HG03025 (cell line): ENCODE measurements around the gene LRRC19.

Experiments
- ATAC-seq: cut with Tn5 transposase; IDR thresholded peaks from one replicate; pipeline ENCODE4 v1.9.1; 2021; ENCODE audit warnings: mild to moderate bottlenecking, moderate library complexity; ENCODE audit not compliant: unreplicated experiment, low FRiP score

LRRC19 gene

DNA sequence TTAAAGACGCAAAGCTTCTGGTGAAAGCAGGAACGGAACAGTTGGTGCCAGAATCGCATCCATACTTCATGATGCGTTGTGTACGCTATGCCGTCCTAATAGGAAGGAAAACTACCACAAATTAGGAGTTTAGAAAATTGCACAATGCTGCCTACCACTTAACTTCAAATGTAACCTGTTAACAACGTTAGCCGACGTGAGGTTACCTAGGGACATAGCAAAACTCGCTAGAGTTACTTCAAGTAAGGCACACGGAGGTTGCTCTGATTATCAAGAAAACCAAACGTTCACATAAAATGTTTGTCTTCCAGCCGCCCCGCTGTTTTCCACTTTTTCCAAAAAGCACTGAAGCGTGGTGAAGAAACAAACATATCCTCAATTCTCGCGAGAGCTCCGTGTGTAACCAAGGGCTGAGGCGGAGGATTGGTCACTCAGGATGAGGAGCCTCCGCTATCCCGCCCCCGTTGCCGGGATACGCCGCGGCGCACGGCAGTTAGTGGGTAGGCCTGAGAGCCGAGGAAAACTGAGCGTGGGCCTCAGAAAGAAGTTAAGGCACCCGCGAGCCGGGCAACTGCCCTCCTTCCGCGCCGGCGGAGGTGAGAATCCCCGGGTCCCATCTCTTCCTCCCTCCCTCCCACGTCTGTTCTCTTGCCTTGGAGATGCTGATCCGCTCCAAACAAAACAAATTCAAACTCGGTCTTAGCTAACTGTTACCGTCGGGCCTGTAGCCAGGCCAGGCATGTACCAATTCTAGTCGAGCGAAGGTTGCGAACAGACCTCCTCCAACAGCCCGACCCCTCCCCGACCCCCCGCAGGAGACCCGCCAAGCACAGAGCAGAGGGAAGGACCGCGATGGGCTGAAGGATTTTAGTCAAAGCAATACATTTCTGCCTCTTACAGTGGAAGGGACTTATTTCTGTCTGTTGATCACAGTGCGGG lies 49.3 kb downstream of the LRRC19 start, which contains the start of gene IFT74:
Gene IFT74 (plus strand): TSS at position 492 of the 939 bp plus-strand sequence. CDS start 5,556 bp downstream, outside the sequence.
- ATAC-seq, result peak; percentile 100

DNA sequence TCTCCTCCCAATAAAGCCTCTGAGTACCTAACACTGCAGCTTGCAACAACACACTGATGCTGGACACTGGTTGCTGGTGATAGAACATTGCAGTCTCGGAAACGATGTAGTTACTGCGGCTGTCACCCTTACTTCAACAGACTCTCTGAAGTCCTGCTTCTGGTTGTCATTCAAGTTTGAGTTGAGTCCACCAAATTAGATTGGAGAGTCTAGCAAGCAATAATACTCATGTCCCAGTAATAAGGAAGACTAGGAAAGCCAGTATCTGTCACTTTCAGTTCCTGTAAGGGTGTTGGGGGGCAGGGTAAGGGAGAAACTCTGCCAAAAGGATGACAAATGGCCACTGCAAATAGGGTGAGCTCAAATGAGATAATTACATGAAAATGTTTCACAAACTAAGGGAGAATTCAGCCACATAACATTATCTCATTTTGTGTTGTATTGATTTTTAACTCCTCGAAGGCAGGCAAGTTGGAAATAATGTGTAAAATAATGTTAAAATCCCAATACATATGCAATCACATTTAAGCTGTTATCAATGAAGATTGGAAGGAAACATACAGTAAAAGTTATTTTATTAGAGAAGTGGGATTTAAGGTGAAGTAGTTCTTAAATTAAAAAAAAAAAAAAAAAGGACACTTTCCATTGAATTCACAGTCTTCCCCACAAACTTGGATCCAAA lies 50.1 kb downstream of the LRRC19 start:
- ATAC-seq, result no peak

DNA sequence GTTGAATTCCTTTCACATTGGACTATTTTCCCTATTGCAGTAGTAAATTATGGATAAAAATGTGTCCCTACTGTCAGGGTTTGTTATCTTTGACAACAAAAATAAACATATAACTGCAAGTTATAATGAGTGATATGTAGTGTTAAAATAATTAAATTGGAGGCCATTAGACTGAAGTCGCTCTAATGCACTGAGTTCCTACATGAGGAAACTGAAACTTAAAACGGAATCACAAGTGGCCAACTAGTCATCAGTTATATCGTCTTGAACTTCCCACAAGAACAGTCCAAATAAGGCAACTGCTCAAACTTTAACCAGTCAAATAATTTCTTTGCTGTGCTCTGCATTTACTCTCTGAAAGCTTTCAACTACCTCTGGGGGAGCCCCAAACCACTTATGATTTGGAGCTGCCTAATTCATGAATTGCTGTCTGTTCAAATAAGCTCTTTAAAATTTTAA lies 51.4 kb downstream of the LRRC19 start:
- no peak for ATAC-seq

DNA sequence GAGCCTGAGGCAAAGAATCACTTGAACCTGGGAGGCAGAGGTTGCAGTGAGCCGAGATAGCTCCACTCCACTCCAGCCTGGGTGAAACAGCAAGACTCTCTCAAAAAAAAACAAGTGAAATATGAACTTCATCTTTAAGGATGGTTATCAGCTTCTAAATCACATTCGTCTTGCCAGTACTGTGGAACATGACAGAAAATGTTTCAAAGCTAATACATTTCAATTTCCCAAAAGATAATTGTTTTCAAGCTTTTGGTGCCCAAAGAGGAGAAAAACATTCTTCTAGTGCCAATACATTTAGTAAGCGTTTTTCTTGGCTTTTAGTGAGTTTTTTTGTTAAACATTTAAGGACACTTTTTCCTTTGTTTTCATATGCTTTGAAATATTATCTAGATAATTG lies 53.7 kb downstream of the LRRC19 start:
- ATAC-seq, result no peak

DNA sequence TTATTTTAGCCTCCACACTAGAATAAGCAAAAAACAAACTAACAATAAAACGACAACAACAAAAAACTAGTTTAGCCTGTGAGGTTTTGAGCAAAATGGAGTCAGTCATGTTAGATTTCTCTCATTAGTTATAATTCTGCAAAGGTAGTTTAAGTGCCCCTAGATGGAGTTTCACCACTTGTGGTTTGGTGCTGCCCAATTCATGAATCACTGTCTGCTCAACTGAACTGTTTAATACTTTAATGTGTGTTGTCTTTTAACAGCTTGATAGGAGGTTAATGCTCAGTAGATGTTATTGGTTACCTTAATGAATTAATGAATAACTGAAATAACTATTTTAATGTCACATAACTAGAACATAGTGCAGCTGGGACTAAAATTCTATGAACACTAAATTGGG lies 55.0 kb downstream of the LRRC19 start:
- ATAC-seq, result no peak

DNA sequence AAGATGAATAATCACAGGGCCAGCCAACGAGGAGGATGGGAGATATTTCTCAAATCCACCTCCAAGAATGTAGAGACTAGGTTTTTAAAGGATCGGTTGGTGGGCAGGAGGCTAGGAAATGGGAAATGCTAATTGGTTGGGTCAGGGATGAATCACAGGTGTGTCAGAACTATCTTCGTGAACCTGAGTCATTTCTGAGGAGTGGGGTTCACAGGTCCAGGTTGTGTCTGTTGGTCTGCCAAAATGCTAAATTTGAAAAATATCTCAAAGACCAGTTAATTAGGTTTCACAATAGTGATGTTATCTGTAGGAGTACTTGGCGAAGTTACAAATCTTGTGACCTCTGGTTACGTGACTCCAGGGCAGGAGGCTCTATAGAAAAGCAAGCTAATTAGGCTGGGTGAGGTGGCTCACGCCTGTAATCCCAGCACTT lies 55.8 kb downstream of the LRRC19 start:
- no peak for ATAC-seq

DNA sequence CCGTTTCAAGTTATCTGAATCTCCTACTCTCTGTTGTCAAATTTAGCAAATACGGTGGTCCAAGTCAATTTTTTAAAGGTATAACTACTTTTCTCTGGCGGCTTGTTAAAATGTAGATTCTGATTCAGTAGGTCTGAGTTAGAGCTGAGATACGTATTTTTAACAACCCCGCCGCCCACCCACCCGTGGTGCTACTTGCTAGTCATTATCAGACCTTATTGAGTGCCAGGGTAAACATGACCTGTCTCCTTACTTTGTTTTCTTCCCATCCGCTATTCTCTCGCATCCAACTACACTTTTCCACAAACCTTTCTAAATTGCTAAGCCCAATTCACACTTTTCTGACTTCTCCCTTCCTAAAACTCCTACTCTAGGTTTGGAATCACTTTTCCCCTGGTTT lies 57.7 kb downstream of the LRRC19 start:
- no peak for ATAC-seq

DNA sequence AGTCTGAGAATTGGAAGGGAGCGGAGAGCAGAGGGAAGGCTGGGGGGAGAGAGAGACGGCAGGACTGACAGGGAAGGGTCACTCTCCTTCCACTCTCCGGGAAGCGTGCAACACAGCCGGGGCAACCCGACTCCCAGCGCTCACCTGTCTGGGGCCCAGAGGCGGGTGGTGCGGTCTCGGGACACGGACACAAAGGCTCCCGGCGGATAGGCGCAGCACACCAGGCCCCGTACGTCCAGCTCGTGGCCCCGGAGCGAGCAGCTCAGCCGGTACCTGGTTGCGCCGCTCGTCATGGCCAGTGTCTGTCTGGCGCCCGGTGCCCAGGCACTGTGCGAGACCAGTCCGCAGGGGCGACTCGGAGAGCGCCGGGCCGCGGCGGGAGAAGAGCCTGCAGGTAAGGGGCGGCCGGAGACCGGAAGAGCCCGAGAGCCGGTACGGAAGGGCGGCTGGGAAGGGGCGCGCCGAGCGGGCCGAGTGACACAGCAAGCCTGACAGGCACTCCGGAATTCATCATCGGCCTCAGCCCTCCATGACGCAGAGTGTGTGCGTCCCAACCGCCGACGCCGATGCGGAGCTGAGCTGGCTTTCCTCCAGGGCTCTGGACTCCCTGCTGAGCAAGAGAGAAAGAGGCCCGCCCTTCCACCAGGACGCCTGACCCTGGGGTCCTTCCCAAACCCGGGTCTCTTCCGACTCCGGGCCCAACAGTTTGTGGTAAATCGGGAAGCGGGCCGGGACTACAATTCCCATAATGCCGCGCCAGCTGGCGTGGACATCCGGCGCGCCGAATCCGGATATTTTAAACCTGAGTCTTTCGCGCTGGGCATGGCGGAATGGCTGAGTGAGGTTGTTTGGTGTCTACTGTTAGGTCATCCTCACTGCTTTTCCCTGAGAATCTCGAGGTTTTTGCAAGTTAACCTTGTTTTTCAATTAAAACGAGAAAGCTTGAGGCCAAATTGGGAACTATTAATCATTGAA lies 58.4 kb downstream of the LRRC19 start, which contains the start of gene PLAA:
Gene PLAA (minus strand): TSS at position 490 of the 975 bp plus-strand sequence. CDS start 197 bp downstream, at position 293.
- peak; percentile 99 for ATAC-seq

DNA sequence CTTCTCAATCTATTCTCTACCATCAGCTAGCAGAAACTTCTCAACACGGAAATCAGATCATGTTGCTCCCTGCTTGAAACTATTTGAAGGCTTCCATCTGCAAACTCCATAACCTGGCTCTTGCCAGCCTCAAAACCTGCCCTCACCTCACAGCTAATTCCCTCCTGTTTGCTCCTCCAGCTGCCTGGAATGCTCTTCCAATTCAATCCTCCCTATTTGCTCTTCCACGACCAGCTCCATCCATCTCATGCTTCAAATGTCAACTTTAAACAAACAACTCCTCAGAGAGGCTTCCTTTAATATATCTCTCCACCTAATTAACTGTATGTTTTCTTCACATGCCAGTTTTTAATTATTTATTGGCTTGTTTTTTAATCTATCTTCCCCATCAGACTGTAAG lies 59.9 kb downstream of the LRRC19 start:
- ATAC-seq, result no peak
